K562 (cell line): Measurements from ENCODE around the gene RIT1. TPM values are rescaled to one million over a fixed set of nuclear protein-coding genes. Genes with fewer than 3 reads are reported as not detected.

ENCODE experiments used
- ARID1B ChIP-seq: fragments of 450-650 bp; IDR thresholded peaks from 2 replicates; pipeline ENCODE4 v1.6.1; 2016; ENCODE audit warnings: antibody characterized with exemption, mild to moderate bottlenecking, inconsistent platforms
- CHD2 ChIP-seq: IDR thresholded peaks from 2 replicates; pipeline ENCODE4 v1.6.1; 2011; ENCODE audit warnings: low read depth, low read length
- DIDO1 ChIP-seq: fragments of 450-650 bp; IDR thresholded peaks from 2 replicates; pipeline ENCODE4 v1.6.1; 2016; ENCODE audit warnings: low read depth, missing biosample characterization, missing genetic modification characterization
- E2F3 ChIP-seq: fragments of 250-450 bp; sonication (Bioruptor Pico); IDR thresholded peaks from 2 replicates; pipeline ENCODE4 v1.4.0; 2020; ENCODE audit warnings: mild to moderate bottlenecking
- EZH2 ChIP-seq: IDR thresholded peaks from 2 replicates; pipeline ENCODE4 v1.6.1; 2012; ENCODE audit warnings: low read depth, mild to moderate bottlenecking, inconsistent platforms, low read length, borderline replicate concordance
- FOXK1 ChIP-seq: sonication (generic); formaldehyde crosslinking; IDR thresholded peaks from 2 replicates; pipeline ENCODE4 v1.8.0; 2022; ENCODE audit warnings: missing genetic modification reagents, mild to moderate bottlenecking, borderline replicate concordance
- GATA2 ChIP-seq: sonication (generic); formaldehyde crosslinking; IDR thresholded peaks from 2 replicates; pipeline ENCODE4 v1.4.0; 2020; ENCODE audit warnings: mild to moderate bottlenecking, missing genetic modification reagents
- GATAD2B ChIP-seq: fragments of 450-650 bp; IDR thresholded peaks from 2 replicates; pipeline ENCODE4 v1.6.1; 2017; ENCODE audit warnings: mild to moderate bottlenecking, borderline replicate concordance
- GTF2F1 ChIP-seq: IDR thresholded peaks from 2 replicates; pipeline ENCODE4 v1.6.1; 2011; ENCODE audit warnings: low read depth, low read length, improper control_type of control experiment
- HLTF ChIP-seq: fragments of 450-650 bp; IDR thresholded peaks from 2 replicates; pipeline ENCODE4 v1.6.1; 2016
- KDM1A ChIP-seq, 2 experiments: fragments of 450-650 bp; IDR thresholded peaks; 2 replicates each; pipeline ENCODE4 v1.6.1; 2016; ENCODE audit warnings: mild to moderate bottlenecking in 2 of 2
- LCOR ChIP-seq: sonication (generic); formaldehyde crosslinking; IDR thresholded peaks from 2 replicates; pipeline ENCODE4 v1.8.0; 2022; ENCODE audit warnings: mild to moderate bottlenecking, missing genetic modification reagents
- MXI1 ChIP-seq: IDR thresholded peaks from 2 replicates; pipeline ENCODE4 v1.6.1; 2011; ENCODE audit warnings: low read depth, mild to moderate bottlenecking, improper control_type of control experiment, low read length
- POLR3A ChIP-seq: IDR thresholded peaks from 2 replicates; pipeline ENCODE4 v1.6.1; 2011; ENCODE audit warnings: borderline replicate concordance, mild to moderate bottlenecking, moderate library complexity; ENCODE audit not compliant: insufficient read length, insufficient read depth; ENCODE audit errors: extremely low read depth
- SAFB2 ChIP-seq: fragments of 200-400 bp; formaldehyde crosslinking; IDR thresholded peaks from 2 replicates; pipeline ENCODE4 v1.6.1; 2018; ENCODE audit warnings: borderline replicate concordance, low read length, low read depth, moderate library complexity; ENCODE audit not compliant: severe bottlenecking
- SETDB1 ChIP-seq: IDR thresholded peaks from one replicate; pipeline ENCODE4 v1.6.1; 2012; ENCODE audit warnings: low read length, control low read depth, inconsistent platforms
- SP2 ChIP-seq: IDR thresholded peaks from 2 replicates; pipeline ENCODE4 v1.6.1; 2011; ENCODE audit warnings: mild to moderate bottlenecking, low read depth, low read length, moderate library complexity; ENCODE audit not compliant: poor library complexity, severe bottlenecking; ENCODE audit errors: extremely low read depth
- ZNF263 ChIP-seq: sonication (generic); formaldehyde crosslinking; IDR thresholded peaks from 2 replicates; pipeline ENCODE4 v1.8.0; 2022; ENCODE audit warnings: mild to moderate bottlenecking, missing genetic modification reagents, borderline replicate concordance
- ZNF282 ChIP-seq: sonication (generic); formaldehyde crosslinking; IDR thresholded peaks from 2 replicates; pipeline ENCODE4 v1.8.1; 2023; ENCODE audit warnings: missing genetic modification reagents
- ZNF3 ChIP-seq: fragments of 250-450 bp; sonication (Bioruptor Pico); IDR thresholded peaks from 2 replicates; pipeline ENCODE4 v1.5.0; 2021; ENCODE audit warnings: mild to moderate bottlenecking, moderate library complexity
- polyA plus RNA-seq, 8 experiments: library from polyadenylated mRNA; depleted of rRNA in 4 of 8; stranded (reverse) in 5 of 8; unstranded in 3 of 8; fragments of >200 nt; fragmentation: Nextera tagmentation in 2 of 8; fragmentation: Illumina TruSeq in 1 of 8; extraction: Ambion mirVana in 2 of 8; extraction: Trizol in 1 of 8; gene quantifications; 2 replicates each; pipeline versions ENCODE4 v1.2.1 to v1.2.3, GENCODE V29; 2011 to 2014; ENCODE audit warnings: inconsistent platforms in 1 of 8, missing spikeins in 1 of 8
- total RNA-seq, 7 experiments: library from RNA; depleted of rRNA in 6 of 7; stranded (reverse); fragments of >200 nt in 6 of 7; fragmentation: Illumina TruSeq in 2 of 7; extraction: Trizol in 2 of 7; gene quantifications; 2 replicates each; pipeline versions ENCODE4 v1.2.1 to v1.2.3, GENCODE V29; 2011 to 2021; ENCODE audit warnings: low replicate concordance in 1 of 7
- TF ChIP-seq, protein P1 (sequence below): IDR thresholded peaks from 2 replicates; pipeline ENCODE4 v1.6.1; 2012; ENCODE audit warnings: low read depth, low read length, improper control_type of control experiment, borderline replicate concordance
- TF ChIP-seq, protein P2 (sequence below): fragments of 150-350 bp; IDR thresholded peaks from 2 replicates; pipeline ENCODE4 v1.6.1; 2014; ENCODE audit warnings: low read depth, mild to moderate bottlenecking, low read length, borderline replicate concordance

RIT1 gene
- total and polyA plus RNA-seq, 9 of the 15 experiments (the other 6 are each of a cell fraction or from before 2014, with no cell fraction given), result 13.5 to 57.6 (median 22.9) TPM

DNA sequence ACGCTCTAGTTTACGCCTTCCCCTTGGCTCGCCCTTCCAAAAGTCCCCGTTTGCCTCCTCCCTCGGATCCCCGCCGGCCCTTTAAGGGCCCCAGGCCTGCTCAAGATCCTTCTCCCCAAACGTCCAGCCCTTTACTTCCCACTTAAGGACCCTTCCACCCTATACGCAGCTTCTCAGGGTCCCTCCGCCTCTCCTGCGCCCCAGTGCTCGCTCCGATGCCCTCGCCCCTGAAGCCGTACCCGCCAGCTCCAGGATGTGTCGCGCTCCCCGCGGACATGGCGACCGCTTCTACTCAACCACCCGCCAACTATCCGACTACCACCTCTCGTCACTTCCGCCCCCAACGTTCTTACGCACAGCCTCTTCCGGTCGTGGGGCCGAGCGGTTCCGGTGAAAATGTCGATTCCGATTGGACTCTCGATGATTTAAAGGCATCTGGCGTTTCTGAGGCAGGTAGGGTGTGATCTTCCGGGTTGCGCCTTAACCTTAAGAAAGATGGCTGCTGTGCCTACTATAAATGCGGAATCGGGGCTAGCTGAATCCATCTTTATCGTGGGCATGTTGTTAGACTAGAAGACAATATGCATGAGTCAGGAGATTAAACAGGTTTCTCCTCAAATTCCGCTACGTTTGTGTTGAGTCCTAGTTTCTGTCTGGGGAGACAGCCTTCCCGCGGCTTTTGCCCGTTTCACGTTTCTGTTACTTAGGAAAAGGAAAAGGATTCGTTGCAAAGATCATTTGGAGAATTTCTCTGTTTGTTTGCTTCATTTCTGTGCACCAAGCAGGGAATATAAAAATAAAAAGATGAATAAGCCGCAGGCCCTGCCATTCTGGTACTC lies 23.2 kb upstream of the RIT1 start, which contains the start of gene KHDC4 (continued):
- TF ChIP-seq SP2, result peak; percentile 54
- TF ChIP-seq ARID1B, result peak; percentile 50; the same call in 1 of the 2 replicates
- no peak for TF ChIP-seq GATAD2B
- no peak for TF ChIP-seq SAFB2
- TF ChIP-seq ZNF282 (CRISPR knock-in tag), result no peak
- no peak for TF ChIP-seq FOXK1 (CRISPR knock-in tag)
- TF ChIP-seq LCOR (CRISPR knock-in tag), result peak; percentile 76
- no peak for TF ChIP-seq GATA2
- TF ChIP-seq KDM1A (IDR thresholded peaks at IDR 0.05), result no peak
- TF ChIP-seq, protein P1, sequence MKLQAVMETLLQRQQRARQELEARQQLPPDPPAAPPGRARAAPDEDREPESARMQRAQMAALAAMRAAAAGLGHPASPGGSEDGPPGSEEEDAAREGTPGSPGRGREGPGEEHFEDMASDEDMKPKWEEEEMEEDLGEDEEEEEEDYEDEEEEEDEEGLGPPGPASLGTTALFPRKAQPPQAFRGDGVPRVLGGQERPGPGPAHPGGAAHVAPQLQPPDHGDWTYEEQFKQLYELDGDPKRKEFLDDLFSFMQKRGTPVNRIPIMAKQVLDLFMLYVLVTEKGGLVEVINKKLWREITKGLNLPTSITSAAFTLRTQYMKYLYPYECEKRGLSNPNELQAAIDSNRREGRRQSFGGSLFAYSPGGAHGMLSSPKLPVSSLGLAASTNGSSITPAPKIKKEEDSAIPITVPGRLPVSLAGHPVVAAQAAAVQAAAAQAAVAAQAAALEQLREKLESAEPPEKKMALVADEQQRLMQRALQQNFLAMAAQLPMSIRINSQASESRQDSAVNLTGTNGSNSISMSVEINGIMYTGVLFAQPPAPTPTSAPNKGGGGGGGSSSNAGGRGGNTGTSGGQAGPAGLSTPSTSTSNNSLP, result peak; percentile 45; the same call in 1 of the 2 replicates
- 0 out of 2 replicates have a peak, but pooled peaks have one; percentile 56 for TF ChIP-seq DIDO1
- no peak for TF ChIP-seq E2F3 (CRISPR knock-in tag)
- TF ChIP-seq ZNF263 (CRISPR knock-in tag), result peak; percentile 63; the same call in 1 of the 2 replicates
- TF ChIP-seq POLR3A, result no peak
- TF ChIP-seq GTF2F1, result peak; percentile 82; the same call in 1 of the 2 replicates
- TF ChIP-seq HLTF, result no peak
- TF ChIP-seq EZH2, result no peak
- TF ChIP-seq, protein P2, sequence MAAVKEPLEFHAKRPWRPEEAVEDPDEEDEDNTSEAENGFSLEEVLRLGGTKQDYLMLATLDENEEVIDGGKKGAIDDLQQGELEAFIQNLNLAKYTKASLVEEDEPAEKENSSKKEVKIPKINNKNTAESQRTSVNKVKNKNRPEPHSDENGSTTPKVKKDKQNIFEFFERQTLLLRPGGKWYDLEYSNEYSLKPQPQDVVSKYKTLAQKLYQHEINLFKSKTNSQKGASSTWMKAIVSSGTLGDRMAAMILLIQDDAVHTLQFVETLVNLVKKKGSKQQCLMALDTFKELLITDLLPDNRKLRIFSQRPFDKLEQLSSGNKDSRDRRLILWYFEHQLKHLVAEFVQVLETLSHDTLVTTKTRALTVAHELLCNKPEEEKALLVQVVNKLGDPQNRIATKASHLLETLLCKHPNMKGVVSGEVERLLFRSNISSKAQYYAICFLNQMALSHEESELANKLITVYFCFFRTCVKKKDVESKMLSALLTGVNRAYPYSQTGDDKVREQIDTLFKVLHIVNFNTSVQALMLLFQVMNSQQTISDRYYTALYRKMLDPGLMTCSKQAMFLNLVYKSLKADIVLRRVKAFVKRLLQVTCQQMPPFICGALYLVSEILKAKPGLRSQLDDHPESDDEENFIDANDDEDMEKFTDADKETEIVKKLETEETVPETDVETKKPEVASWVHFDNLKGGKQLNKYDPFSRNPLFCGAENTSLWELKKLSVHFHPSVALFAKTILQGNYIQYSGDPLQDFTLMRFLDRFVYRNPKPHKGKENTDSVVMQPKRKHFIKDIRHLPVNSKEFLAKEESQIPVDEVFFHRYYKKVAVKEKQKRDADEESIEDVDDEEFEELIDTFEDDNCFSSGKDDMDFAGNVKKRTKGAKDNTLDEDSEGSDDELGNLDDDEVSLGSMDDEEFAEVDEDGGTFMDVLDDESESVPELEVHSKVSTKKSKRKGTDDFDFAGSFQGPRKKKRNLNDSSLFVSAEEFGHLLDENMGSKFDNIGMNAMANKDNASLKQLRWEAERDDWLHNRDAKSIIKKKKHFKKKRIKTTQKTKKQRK, result peak; percentile 69; the same call in 1 of the 2 replicates
- no peak for TF ChIP-seq MXI1
- no peak for TF ChIP-seq SETDB1
- TF ChIP-seq ZNF3 (CRISPR knock-in tag), result no peak
- no peak for TF ChIP-seq CHD2
